Mucosa of gallbladder (tissue), 1 donor: ENCODE measurements around the gene ATP6V0A4. TPM values are rescaled to one million over a fixed set of nuclear protein-coding genes. Genes with fewer than 3 reads are reported as not detected.
"Not testable (repeated sequence)": the region's sequence is repeated elsewhere in the genome, so short reads cannot be mapped to it uniquely, and the experiment has no call there.

Experiments
- DNase-seq: peaks from one replicate; pipeline ENCODE4 v3.0.0-alpha.2; 2020; ENCODE audit warnings: low spot score
- total RNA-seq: library from RNA; stranded (reverse); gene quantifications from one replicate; pipeline ENCODE4 v1.2.1, GENCODE V29; 2021
- donor health status: DM: no; HTN: no; CAD: no.

Gene ATP6V0A4
- total RNA-seq, 1 donor from 2014 or later, result not detected

DNA sequence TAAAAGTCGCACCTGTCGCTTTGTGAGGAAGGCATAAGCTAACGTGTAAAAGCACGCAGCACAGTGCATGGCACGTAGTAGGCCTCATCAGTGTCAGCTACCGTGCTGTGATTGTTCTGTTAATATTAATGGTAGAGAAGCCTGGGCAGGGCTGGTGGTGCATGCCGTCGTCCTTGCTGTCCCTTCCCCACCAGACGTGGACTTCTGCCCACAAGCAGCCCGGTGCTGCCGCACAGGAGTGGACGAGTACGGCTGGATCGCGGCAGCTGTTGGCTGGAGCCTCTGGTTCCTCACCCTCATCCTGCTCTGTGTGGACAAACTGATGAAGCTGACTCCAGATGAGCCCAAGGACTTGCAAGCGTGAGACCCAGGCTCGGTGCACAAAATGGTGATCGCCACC is 4.7 kb upstream of the ATP6V0A4 start:
- DNase-seq, result no peak

DNA sequence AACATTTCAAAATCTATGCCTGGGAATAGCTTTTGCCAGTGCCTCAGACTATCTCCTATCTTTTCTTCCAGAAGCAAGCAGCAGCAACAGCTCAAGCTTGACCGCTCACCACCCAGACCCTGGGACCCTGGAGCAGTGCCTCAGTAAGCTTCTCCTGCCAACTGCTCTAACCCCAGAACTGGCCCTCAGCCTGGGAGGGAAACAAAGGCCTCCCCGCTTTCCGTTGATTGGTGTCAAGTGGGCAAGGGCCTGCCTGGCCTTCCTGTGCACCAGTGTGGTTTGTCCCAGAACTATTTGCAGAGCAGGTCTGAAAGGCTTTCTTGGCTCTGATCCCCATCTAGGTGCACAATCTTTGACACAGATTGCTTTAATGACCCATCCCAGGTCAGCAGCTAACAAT is 3.3 kb upstream of the ATP6V0A4 start:
- DNase-seq, result no peak

DNA sequence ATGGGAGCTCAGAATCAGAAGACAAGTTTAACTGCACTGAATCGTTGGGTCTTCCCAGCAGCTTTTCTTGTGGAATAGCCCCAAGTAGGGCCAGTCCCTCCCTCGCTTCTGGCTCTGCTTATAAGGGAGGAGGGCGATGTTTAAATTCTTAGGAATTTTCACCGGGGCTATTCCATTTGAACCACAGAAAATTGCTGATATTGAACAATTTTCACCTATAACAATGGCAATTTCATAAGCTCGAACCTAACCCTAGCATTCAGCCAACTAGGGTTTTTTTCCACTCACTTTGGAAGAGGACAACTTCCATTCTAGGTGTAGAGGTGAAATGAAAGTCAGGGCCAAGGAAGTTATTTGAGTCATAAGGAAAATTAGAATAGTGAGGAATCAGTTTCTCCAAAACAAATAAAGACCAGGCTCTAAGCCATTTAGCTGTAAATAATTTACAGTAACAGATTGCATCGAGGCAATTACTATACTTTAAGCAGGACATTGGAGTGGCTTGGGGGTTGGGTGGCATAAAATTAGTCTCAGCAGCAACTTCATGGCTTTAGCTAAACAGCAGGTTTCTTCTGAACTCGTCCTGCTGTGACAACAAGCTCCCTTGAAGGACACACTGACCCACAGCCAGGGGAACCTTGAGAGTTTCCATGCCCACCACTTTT is 1.5 kb upstream of the ATP6V0A4 start:
- no peak for DNase-seq

DNA sequence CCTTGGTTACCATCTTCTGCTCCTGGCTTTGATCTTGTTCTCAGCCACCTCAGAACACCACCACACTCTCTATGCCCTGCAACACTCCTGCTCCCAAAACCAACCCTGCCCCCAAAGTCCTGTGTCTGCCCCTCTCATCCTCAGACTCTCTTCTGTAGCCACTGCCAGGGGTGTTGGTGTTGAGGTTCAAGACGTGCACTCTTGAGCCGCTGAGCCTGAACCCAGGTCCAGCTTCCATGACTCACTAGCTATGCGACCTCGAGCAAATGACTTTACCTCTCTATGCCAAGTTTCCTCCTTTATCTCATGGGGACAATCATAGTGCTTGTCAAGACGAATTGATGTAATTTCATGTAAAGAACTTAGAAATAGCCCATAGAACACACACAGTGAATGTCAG is 840 bp upstream of the ATP6V0A4 start:
- no peak for DNase-seq

DNA sequence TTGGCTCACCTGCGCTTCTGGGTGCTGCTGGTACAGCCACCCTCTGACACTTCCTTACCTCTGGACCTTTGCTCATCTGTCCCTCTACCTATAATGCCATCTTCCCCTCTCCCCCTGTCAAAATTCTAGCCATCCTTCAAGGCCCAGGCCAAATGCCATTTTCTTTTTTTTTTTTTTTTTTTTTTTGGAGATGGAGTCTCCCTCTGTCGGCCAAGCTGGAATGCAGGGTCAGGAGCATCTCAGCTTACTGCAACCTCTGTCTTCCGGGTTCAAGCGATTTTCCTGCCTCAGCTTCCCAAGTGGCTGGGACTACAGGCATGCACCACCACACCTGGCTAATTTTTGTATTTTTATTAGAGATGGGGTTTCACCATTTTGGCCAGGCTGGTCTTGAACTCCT is 950 bp downstream of the ATP6V0A4 start:
- DNase-seq, result not testable (repeated sequence)

DNA sequence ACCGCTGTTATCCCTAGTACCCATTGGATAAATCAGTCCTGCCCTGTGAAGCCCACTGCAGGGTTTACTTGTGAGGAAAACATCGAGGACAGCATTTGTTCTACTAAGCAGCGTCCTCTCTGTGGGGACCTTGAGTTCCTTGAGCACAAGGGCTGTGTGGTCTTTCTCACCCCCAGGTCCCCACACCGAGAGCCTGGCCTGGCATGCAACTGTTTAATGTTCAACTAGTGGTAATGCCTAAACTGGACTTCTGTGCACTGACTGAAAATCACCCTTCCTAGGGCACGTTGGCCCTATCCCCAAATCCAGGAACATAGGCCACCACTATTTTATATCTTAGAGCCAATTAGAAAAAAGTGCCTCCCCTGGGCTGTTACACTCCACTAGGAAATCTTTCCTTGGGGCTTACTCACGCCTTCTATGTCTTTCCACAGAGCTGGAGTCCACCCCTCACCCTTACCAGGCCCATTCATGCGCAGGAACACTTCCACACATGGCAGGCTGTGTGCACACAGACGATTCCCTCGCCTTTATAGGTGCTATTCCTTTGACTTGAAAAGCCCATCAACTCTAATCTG is 1.9 kb downstream of the ATP6V0A4 start:
- DNase-seq, result no peak

DNA sequence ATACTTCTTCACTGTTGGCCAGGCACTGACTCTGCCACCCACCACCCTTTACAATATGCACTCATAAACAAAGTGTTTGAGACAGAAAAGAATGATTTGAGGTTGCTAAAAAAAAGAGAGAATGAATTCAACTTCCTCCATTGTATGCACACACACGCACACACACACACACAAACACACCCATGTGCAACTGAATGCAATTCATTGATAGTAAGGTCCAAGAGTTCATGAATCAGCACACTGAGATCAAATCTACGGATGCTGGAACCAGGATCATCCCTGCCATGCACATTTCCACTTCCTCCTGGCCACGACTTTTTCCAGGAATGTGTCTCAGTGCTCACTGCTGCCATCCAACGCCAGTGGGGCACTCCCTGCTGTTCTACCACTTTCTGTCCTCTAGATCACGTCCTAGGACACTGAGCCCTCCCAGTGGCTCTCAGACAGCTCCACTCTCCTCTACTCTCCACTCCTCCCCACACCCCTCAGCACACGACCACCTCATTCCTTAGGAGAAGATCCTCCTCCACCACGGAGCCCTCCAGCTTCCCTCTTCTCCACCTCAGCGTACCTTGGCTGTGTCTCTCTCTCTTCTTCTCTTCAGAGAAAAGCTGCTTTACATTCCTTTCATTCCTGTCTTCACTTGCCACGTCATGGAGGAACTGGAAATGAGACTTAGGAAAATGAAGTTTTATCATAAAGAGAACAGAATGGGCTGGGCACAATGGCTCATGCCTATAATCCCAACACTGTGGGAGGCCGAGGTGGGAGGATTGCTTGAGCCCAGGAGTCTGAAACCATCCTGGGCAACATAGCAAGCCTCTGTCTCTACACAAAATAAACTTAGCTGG is 12.2 kb downstream of the ATP6V0A4 start:
- DNase-seq, result no peak

DNA sequence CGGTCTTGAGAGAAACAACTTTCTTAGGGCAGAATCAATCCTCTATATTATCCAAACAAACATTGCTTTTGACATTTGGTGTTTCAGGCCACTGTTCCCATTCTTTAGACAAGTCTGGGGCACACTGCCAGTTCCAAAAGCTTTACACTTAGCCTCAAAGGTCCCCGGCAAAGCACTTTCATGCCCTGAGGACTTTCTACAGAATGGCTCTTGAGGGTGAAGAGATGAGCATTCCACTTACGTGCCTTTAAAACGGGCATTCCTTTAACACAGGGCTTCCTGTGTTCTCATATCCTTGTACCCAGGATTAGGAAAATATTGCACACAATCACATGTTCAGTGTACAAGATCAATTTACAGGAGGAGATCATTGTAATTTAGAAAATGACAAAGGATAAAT is 13.3 kb downstream of the ATP6V0A4 start:
- DNase-seq, result no peak

DNA sequence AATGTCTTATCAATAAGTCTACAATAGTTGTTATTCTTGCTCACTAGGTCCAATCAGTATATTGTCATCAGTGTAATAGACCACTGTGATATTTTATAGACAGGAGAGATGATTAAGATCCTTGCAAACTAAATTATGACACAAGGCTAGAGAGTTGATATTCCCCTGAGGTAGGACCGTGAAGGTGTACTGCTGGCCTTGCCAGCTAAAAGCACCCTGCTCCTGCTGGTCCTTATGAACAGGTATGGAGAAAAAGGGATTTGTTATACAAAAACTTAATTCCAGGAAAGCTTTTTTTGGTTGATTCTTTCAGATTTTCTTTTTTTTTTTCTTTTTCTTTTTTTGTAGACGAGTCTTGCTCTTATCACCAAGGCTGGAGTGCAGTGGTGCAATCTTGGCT is 17.0 kb downstream of the ATP6V0A4 start:
- DNase-seq, result no peak

DNA sequence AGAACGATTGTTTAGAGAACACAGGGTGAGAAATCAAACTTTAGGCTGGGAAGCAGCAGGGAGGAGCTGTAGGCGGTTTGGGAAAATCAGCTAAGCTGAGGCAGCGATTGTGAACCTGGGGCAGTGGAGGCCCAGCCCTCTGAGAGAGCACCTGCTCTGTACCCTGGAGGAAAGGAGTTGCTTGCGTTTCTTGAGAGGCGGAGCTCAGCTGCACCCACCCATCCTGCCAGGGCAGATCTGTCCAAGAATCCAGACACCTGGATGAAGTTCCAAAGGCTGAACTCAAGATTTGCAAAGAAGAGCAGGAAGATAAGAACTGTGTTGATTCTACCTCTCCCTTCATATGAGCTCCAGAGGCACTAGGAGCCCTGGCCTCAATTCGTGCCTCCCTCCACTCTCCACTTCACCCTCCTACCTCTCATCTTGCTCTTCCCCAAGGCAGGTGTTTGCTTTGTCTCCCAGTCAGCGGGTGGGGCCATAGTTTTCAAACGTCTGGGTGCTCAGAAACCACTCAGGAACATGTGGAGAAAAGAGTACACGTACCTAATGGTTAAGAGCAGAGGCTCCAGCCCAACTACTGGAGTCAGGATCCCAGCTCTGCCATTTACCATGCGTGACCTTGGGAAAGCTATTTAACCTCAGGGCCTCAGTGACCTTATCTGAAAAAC is 21.7 kb downstream of the ATP6V0A4 start:
- no peak for DNase-seq

DNA sequence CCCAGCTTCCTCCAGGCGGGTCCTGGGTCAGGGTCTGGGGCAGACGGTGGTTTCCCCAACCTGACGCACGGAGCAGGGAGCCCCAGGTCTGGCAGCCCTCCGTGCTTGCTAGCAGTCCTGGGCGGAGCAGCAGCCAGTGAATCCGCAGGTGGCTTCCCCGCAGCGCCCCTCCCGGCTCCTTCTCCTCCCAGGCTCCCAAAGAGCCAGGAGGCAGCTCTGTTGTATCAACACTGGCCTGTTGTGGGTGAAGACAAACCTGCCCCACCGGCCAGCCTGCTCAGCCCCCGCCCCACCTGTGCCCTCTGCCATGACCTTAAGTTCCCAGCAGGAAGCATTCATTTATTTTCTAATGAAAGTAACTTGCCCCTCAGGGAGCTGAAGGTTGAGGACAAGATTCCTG is 24.2 kb downstream of the ATP6V0A4 start:
- DNase-seq, result no peak

DNA sequence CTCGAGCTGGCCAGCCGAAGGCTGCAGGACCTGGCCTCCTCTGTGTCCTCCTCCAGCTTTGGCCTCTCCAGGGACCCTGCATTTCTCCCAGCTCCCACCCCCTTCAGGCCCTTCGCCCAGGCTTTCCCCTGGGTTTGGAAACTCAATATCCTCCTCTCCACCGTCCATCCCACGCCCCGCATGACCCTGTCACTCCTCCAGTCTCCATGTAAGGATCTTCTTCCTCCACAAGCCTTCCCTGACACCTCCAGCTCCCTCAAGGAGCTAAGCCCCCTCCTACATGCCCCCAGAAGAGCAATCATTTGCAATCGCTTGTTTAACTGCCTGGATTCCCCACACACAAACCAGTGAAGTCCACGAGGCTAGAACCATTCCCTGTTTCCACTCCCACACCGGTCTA is 24.8 kb downstream of the ATP6V0A4 start:
- no peak for DNase-seq

DNA sequence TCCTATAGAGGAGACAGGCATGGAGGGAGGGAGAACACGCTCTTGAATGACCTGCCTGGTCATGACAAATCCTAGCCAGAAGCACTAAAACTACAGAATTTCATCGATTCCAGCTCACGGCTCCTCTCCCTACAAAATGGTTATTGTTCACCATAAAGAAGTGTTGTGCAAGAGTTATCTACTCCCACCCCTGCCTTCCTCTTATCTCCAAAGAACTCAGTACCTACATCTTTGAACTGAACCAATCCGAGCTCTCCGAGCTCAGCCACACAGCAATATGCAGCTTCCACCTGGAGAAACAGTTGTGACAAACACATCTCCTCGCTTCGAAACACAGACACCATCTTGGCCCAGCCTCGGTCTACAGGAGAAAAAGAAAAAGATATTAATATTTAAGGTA is 27.1 kb downstream of the ATP6V0A4 start:
- DNase-seq, result no peak

DNA sequence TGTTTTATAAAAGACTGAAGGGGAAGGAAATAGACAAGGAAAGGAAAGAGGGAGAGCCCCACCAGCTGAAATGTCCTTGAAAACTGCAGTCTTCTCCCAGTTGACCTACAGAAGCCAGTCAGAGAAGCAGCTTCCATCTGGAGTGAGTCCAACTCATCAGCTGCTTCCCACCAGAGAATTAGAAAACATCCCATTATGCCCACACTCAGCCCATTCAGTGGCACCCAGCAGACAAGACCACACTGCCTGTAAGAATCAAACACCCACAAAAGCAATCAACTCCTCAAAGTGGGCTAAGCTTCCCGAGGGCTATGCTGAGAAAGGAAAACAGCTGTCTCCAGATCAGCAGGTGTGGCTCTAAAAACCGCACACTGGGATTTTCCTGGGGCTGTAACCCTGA is 29.8 kb downstream of the ATP6V0A4 start:
- DNase-seq, result no peak

DNA sequence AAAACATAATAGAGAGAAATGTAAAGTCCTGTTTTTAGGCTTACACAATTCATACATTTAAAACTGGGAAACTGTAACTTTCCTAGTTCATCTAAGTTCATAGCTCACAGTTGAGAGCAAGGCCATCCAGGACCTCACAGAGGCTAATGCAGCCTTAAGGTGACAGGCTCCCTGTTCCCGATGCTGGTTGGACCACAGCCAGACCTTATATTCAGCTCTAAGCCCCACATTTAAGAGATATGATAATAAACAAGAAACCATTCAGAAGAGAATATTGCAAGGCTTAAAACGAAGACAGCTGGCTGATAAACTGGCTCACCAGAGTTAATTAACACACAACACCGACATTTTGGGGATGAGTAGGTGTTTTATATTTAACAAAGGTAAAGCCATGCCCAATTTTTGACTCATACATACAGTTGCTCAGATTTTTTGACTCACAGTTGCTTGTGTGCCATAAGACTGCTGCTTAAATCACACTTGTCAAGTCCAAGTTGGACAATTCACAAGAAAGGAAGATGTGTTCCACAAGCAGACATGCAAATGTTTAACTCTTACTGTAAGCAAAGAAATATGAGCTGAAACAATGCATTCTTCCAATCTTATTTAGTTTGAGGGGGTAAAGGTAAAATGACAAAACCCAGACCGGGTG is 41.3 kb downstream of the ATP6V0A4 start:
- no peak for DNase-seq

DNA sequence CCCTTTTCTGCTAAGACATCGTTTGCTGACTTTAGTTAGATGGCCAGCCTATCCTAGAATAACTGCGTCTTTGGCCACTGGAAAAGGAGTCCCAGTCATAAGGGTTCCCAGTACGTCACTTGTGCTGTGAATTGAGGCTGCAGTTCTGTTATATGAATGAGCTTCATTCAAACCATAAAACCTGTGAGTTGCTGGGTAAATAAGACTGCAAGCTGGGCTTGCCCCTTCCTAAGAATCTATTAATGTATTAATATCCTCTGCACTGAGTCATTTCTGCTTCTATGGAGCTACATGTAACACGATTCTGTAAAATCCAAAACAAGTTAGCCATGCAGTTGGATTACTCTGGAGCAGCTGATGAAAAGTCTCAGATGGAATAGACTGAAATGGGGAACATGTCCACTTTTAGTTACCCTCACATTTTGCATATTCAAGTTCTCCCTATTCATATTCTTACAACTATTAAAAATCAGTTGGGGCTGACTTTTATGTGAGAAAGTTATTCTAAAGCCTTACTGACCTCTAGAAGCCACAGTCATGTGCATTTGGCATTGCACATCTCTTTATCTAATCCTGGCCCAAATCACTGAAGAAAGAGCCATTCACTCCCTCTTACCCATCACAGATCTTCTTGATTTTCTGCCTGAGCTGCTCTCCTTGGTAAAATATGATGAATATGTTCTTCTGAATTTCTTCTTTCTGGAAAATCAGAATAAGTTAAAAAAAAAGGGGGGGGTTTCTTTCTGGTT is 42.0 kb downstream of the ATP6V0A4 start:
- no peak for DNase-seq

DNA sequence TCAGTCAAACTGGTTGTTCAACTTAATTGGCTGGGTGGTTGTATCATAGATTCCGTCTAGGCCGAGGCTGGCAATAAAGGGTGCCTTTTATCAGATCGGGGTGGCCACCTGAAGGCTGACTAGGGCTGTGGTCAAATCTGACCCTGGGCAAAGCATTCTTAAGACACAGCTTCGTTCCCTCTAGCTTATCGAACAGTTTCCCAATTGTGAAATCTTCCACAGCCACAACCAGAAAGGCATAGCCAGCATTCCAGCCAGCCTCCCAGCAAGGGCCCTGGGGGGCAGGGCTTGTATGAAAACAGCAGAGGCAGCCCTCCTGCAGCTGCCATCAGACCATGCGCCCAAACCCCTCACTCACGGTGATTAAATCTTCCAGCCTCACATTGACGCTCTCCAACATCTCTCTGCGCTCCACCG is 42.7 kb downstream of the ATP6V0A4 start:
- no peak for DNase-seq

DNA sequence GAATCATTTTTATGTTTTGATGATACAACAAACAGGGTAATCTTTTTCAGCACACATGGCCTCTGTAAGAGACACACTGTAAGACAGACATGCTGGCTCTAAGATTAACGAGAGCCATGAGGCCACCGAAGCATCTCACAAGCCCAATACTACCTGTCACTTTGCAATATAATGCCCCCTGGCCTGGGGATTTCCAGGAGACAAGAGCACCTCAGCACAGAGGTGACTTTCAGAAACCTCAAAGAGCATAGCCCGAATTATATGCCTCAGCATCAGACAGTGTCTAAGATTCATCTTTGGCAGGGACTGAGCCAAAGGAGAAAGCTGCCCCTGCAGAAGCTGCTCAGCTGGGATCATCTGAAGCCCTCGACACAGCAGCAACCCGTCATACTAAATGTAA is 44.4 kb downstream of the ATP6V0A4 start:
- DNase-seq, result no peak

DNA sequence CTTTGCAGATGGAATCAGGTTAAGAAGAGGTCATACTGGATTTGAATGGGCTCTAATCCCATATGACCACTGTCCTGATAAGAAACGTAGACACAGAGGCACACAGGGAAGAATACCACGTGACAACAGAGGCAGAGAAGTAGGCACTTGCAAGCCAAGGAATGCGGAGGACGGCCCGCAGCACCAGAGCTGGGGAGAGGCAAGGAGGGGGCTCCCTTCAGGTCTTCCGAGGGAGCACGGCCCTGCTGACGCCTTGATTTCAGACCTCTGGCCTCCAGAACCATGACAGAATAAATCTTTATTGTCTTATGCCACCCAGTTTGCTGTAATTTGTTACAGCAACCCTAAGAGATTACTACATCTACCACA is 44.9 kb downstream of the ATP6V0A4 start:
- DNase-seq, result no peak

DNA sequence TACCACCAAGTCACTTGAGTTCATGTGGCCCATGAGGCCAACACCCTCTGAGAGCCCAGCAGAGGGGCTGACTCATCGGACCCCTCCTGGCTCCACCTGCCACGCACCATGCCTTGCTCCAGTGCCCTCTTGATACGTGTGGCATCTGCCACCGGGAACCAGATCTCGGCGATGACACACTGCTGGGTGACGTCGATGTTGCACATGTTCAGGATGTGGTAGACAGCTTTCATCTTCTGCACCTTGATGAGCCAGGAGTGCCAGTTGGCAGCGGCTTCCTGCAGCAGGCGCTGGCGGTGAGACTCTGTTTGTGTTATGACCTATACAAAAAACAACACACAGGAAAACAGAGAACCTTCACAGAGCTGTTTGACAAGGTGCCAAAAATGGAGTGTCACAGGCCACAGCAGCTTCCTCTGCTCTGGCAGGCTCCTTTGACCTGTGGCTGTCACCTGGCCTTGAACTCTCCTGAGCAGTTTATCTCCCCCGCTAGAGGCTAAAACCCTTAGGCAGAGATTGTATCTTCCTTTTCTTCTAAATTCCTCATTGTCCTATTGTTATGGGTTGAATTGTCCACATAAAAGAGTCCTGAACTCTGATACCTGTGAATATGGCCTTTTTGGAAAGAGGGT is 45.4 kb downstream of the ATP6V0A4 start:
- DNase-seq, result peak; percentile 78
